ENCODE results near the gene TBCCD1. TPM values are rescaled to one million over a fixed set of nuclear protein-coding genes. Genes with fewer than 3 reads are reported as not detected.

TBCCD1 gene
- total and polyA plus RNA-seq, 2 donors from 2014 or later = 6.2 to 13.3 TPM

DNA sequence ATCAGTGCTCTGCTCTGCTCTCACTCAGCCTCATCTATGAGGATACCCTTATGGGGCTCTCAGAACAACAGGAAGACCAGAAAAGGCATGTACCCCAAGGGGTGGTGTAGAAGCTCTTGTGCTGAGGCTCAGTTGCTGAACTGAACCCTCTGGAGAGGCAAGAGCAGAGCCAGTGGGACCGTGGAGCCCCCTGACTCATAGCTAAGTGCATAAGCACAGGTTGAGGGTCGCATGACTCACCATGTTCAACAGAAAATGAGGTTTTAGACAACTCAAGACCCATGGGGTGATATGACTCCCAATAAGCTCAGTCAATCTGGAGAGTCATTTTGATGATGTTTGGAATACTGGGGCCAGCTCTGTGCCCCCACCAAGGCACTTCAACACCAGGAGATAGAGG lies 60.3 kb downstream of the TBCCD1 start:
- intact Hi-C loops (cut with DNase I) = no loop called here
- H3K27me3 ChIP-seq (ENCODE audit: control insufficient read depth, insufficient read depth, low read length) = no peaks in the 10 kb centered on the region
- DNase-seq (no peak), FAIRE-seq (no peak)
- H3K27ac ChIP-seq (ENCODE audit: low read depth in 2 of 2, low read length in 2 of 2) = no peak overlapping the region
- no peak overlapping the region for H3K9ac ChIP-seq (ENCODE audit: low read length in 3 of 3)
- no peaks in the 10 kb centered on the region for H3K4me1 ChIP-seq (ENCODE audit: control insufficient read depth in 2 of 3, insufficient read depth in 2 of 3, low read depth in 1 of 3, low read length in 3 of 3)
- H3K4me3 ChIP-seq (ENCODE audit: low read length in 3 of 3) = no peak overlapping the region
- no peaks in the 10 kb centered on the region for H3K9me3 ChIP-seq (ENCODE audit: control insufficient read depth in 2 of 3, insufficient read depth in 1 of 3, low read length in 3 of 3)
- H3K36me3 ChIP-seq (ENCODE audit: control insufficient read depth in 2 of 3, insufficient read depth in 3 of 3, low read length in 3 of 3) = no peaks in the 10 kb centered on the region
- no peak for TF ChIP-seq CTCF (IDR thresholded peaks at IDR 0.05; ENCODE audit: borderline replicate concordance, extremely low read depth, insufficient read depth)

DNA sequence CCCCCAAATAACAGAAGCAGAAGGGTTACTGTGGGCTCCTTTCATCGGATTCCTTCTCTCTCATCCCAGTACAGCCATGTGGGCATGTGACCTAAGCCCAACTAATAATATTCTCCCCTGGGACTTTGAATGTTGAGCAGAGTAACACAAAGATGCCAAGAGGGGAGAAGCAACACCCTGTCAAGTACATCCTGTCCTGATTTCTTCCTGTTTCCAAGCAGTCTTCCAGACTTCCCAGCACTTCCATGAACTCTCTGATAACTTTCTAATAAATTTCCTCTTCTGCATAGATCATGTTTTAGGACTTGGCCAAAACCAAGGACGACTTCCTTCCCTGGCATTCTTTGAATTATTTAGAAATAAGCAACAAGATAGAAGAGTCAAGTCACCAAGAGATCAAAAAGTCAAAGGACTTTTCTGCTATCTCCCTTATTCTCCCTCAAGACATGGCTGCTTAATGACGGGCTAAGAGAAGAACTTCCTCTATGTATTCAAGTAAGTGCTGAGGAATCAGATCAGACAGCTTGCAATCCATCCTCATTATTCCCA lies 60.9 kb downstream of the TBCCD1 start:
- Histone ChIP-seq H3K9me3 (ENCODE audit: control insufficient read depth in 2 of 3, insufficient read depth in 1 of 3, low read length in 3 of 3) (no peaks in the 10 kb centered on the region), H3K4me1 (ENCODE audit: control insufficient read depth in 2 of 3, insufficient read depth in 2 of 3, low read depth in 1 of 3, low read length in 3 of 3) (no peaks in the 10 kb centered on the region), H3K27ac (ENCODE audit: low read depth in 2 of 2, low read length in 2 of 2) (no peak overlapping the region), H3K36me3 (ENCODE audit: control insufficient read depth in 2 of 3, insufficient read depth in 3 of 3, low read length in 3 of 3) (no peaks in the 10 kb centered on the region), H3K27me3 (ENCODE audit: control insufficient read depth, insufficient read depth, low read length) (no peaks in the 10 kb centered on the region), H3K4me3 (ENCODE audit: low read length in 3 of 3) (no peak overlapping the region), H3K9ac (ENCODE audit: low read length in 3 of 3) (no peak overlapping the region)
- intact Hi-C loops (cut with DNase I) = no loop called here
- no peak for TF ChIP-seq CTCF (IDR thresholded peaks at IDR 0.05; ENCODE audit: borderline replicate concordance, extremely low read depth, insufficient read depth)
- no peak for FAIRE-seq
- DNase-seq = no peak

- Histone ChIP-seq H3K36me3 (ENCODE audit: control insufficient read depth in 2 of 3, insufficient read depth in 3 of 3, low read length in 3 of 3) (no peaks in the 10 kb centered on the region), H3K27ac (ENCODE audit: low read depth in 2 of 2, low read length in 2 of 2) (no peak overlapping the region), H3K4me1 (ENCODE audit: control insufficient read depth in 2 of 3, insufficient read depth in 2 of 3, low read depth in 1 of 3, low read length in 3 of 3) (no peaks in the 10 kb centered on the region), H3K9ac (ENCODE audit: low read length in 3 of 3) (no peak overlapping the region), H3K9me3 (ENCODE audit: control insufficient read depth in 2 of 3, insufficient read depth in 1 of 3, low read length in 3 of 3) (no peaks in the 10 kb centered on the region), H3K4me3 (ENCODE audit: low read length in 3 of 3) (no peak overlapping the region), H3K27me3 (ENCODE audit: control insufficient read depth, insufficient read depth, low read length) (no peaks in the 10 kb centered on the region)
- FAIRE-seq (no peak), DNase-seq (no peak)
- no peak for TF ChIP-seq CTCF (IDR thresholded peaks at IDR 0.05; ENCODE audit: borderline replicate concordance, extremely low read depth, insufficient read depth)
- intact Hi-C loops (cut with DNase I) = no loop called here
Measured at GRCh38 chr3:186502966-186503712, 64.0 kb downstream of the TBCCD1 start.
